AG10803 (cell line): ENCODE results near the gene ADARB2.

ENCODE experiments used
- DNase-seq: peaks from one replicate; pipeline ENCODE4 v3.0.0; 2010; ENCODE audit warnings: low read depth
- H3K4me3 ChIP-seq: 2 replicates; pipeline ENCODE4 v1.5.1; 2011; ENCODE audit warnings: mild to moderate bottlenecking, low read length, control low read depth
- TF ChIP-seq, protein P1 (sequence below): conservative IDR thresholded peaks from 2 replicates; pipeline ENCODE4 v1.5.1; 2011; ENCODE audit warnings: mild to moderate bottlenecking, low read length, control low read depth, inconsistent platforms

ADARB2 gene

DNA sequence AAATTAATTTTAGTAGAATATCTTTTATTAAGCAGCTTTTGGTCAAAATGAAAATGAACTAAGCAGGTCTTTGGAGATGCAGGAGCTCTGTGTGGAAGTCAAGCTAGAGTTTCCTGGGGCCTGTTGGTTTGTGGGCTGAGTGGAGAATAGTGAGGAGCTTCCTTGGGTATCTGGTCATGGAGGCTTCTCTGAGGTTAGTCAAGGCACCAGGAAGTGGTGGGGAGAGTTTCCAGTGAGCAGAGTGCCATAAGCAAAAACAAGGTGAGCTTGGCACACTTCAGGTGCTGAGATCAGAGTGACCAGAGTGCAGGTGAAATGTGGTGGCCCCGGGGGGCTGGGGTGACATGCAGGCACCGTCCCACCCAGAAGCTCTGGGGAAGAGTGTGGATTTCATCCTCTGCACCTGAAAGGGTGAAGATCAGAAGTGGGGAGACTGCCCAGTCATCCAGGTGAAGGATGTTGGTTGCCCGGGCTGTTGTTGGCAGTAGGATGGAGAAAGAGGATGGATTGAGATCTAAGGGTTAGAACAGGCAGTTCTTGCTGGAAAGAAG, 603.8 kb downstream of the ADARB2 start:
- no peak overlapping the region for H3K4me3 ChIP-seq
- DNase-seq = no peak
- TF ChIP-seq, protein P1, sequence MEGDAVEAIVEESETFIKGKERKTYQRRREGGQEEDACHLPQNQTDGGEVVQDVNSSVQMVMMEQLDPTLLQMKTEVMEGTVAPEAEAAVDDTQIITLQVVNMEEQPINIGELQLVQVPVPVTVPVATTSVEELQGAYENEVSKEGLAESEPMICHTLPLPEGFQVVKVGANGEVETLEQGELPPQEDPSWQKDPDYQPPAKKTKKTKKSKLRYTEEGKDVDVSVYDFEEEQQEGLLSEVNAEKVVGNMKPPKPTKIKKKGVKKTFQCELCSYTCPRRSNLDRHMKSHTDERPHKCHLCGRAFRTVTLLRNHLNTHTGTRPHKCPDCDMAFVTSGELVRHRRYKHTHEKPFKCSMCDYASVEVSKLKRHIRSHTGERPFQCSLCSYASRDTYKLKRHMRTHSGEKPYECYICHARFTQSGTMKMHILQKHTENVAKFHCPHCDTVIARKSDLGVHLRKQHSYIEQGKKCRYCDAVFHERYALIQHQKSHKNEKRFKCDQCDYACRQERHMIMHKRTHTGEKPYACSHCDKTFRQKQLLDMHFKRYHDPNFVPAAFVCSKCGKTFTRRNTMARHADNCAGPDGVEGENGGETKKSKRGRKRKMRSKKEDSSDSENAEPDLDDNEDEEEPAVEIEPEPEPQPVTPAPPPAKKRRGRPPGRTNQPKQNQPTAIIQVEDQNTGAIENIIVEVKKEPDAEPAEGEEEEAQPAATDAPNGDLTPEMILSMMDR = no peak

- TF ChIP-seq, protein P1 = no peak
- H3K4me3 ChIP-seq = no peak overlapping the region
- DNase-seq = no peak
Measured at GRCh38 chr10:1132584-1132983, 604.7 kb downstream of the ADARB2 start.

DNA sequence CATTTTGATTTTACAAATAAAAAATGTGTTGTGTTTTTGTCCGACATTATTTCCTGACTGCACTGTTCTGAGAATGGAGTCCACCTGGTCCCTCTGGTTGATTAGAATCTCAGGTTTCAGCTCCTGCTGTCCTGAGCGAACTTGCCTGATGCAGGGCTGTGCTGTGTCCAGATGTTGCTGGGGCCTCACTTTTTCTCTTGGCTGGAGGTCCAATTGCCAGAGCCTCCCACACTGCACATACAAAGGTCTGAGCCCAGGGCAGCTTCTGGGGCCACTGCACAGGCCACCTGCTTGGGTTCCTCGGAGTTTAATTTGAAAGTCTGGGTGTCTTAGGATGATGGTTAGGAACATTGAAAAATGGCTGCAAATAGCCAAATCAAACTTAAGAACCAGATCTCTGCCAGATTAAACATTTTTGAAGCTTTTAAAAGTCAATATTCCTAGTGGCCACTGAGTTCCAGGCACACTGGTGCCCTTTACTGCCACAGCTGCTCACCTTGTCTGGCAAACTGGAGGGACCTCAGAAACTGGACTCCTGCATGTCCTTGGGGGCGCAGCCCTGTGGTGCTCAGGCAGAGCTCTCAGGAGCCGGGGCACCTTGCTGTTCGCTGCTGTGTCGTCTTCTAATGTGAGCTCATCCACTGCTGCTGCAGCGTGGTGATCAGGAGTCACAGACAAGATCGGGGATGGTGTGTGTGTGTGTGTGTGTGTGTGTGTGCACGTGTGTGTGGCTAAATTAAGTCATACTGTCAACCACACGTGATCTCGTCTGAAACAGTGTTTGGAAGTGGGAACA, 606.1 kb downstream of the ADARB2 start:
- no peak for DNase-seq
- TF ChIP-seq, protein P1 = no peak

DNA sequence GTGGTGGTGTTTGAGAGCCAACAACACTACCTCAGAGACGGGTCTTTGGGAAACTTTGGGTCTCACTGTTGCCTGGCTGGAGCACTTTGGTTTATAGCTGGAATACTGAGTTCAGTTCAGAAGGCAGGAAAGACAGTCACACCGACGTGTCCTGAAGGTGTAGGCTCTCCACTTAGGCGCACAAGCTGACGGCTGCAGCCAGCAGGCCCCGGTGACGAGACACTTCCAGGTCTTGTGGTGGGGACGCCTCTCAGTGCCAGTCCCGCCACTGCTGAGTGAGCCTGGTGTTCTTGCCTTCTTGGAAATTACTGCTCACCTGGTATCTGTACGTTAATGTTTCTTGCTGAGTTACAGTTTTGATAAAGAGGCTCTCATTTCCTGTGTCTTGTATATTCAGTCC, 607.1 kb downstream of the ADARB2 start:
- no peak overlapping the region for H3K4me3 ChIP-seq
- TF ChIP-seq, protein P1 = no peak
- no peak for DNase-seq

More for the DNA sequence above, 606.1 kb downstream of the ADARB2 start:
- H3K4me3 ChIP-seq = no peak overlapping the region

DNA sequence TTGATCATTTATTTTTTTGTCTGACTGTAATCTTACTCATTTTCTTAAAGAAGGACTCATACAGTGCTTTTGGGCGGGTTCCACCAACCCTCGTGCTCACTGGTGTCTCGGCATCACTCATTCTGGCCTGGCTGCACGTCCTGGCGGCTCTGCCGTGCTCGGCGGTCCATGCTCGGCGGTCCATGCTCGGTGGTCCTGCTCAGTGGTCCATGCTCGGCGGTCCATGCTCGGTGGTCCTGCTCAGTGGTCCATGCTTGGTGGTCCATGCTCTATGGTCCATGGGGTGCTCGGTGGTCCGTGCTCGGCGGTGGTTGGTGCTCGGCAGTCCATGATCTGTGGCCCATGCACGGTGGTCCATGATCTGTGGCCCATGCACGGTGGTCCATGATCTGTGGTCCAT, 608.7 kb downstream of the ADARB2 start:
- DNase-seq = no peak
- TF ChIP-seq, protein P1 = no peak
- no peak overlapping the region for H3K4me3 ChIP-seq

DNA sequence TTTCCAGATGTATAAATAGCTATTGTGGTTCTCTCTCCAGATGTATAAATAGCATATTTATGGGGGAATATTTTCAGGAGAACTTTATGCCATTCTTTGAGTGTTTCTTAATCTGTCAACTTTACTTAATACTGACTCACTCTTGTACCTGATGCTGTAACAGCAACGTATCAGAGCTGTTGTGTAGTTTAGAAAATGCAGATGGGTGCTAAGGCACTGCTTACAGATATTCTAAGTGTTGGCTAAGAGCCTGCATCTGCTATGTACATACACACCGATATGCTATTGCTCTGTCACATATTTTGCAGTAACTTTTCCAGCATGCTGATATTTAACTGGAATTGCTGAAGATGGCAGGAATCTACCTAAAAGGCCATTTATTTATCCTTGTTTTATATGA, 609.2 kb downstream of the ADARB2 start:
- no peak for DNase-seq
- no peak overlapping the region for H3K4me3 ChIP-seq
- TF ChIP-seq, protein P1 = no peak

DNA sequence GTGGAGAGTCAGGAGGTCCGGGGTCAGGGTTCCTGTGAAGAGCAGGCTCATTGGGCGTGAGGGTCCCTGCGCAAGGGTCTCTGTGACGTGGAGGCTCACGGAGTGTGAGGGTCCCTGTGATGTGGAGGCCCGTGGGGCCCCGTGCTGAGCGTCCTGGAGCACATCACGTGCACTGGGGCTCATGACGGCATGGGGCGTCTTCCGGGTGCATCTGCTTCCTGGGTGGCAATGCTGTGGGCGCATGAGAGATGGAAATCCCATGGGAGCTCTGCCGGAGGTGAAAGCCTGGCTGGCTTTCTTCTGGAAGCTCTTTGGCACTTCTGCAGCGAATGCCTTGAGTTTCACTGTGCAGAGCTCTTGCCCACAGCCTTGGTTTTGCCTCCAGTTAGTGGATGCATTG, 609.7 kb downstream of the ADARB2 start:
- DNase-seq = no peak
- TF ChIP-seq, protein P1 = no peak
- no peak overlapping the region for H3K4me3 ChIP-seq
